GM19043 (cell line): Measurements from ENCODE around the gene PDX1.

ENCODE experiments used
- ATAC-seq: cut with Tn5 transposase; IDR thresholded peaks from one replicate; pipeline ENCODE4 v1.9.1; 2021; ENCODE audit warnings: low read depth; ENCODE audit not compliant: unreplicated experiment

PDX1 gene

DNA sequence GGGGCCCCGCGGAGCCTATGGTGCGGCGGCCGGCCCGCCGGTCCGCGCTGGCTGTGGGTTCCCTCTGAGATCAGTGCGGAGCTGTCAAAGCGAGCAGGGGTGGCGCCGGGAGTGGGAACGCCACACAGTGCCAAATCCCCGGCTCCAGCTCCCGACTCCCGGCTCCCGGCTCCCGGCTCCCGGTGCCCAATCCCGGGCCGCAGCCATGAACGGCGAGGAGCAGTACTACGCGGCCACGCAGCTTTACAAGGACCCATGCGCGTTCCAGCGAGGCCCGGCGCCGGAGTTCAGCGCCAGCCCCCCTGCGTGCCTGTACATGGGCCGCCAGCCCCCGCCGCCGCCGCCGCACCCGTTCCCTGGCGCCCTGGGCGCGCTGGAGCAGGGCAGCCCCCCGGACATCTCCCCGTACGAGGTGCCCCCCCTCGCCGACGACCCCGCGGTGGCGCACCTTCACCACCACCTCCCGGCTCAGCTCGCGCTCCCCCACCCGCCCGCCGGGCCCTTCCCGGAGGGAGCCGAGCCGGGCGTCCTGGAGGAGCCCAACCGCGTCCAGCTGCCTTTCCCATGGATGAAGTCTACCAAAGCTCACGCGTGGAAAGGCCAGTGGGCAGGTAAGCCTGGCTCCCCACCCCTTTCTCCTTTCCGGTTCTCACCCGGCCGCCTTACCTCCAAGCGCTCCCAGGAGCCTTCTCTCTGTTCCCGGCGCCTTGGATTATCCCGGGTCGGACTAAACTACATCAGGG, at the start of gene PDX1:
Gene PDX1 (plus strand): TSS at position 67 of the 743 bp plus-strand sequence. CDS start 139 bp downstream, at position 206.
- no peak for ATAC-seq

DNA sequence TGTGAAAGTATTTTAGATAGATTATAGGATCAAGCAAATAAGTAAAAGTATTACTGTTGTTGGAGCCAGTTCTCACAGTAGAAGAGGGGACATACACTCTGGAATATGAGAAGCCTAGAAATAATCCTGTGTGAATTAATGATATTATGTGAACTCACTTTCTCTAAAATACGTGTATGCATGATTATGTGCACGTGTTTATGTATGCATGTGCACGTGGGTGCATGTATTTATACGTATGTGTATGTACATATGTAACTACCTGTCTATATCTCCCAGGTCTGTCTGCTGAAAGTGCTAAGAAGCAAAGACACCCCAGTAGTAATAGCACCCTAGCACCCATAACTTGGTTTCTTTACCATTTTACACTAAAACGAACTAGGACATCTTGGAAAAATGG, 41.5 kb upstream of the PDX1 start:
- no peak for ATAC-seq

GRCh38 chr13:27889471-27889870, 30.3 kb upstream of the PDX1 start:
- ATAC-seq = no peak

DNA sequence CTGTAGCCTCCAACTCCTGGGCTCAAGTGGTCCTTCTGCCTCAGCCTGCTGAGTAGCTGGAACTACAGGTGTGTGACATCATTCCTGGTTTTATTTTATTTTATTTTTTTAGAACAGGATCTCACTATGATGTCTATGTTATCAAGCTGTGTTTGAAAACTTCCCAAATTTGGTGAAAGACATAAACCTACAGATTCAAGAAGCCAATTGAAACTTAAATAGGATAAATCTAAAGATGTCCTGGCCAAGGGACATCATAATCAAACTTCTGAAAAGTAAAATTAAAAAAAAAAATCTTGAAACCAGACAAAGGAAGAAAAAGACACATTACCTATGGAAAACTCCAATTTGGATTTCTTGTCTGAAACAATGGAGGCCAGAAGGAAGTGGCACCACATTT, 23.1 kb upstream of the PDX1 start:
- no peak for ATAC-seq

- no peak for ATAC-seq
Observed at GRCh38 chr13:27904719-27905118, 15.1 kb upstream of the PDX1 start.

GRCh38 chr13:27905650-27906049, 14.2 kb upstream of the PDX1 start:
- ATAC-seq = no peak

DNA sequence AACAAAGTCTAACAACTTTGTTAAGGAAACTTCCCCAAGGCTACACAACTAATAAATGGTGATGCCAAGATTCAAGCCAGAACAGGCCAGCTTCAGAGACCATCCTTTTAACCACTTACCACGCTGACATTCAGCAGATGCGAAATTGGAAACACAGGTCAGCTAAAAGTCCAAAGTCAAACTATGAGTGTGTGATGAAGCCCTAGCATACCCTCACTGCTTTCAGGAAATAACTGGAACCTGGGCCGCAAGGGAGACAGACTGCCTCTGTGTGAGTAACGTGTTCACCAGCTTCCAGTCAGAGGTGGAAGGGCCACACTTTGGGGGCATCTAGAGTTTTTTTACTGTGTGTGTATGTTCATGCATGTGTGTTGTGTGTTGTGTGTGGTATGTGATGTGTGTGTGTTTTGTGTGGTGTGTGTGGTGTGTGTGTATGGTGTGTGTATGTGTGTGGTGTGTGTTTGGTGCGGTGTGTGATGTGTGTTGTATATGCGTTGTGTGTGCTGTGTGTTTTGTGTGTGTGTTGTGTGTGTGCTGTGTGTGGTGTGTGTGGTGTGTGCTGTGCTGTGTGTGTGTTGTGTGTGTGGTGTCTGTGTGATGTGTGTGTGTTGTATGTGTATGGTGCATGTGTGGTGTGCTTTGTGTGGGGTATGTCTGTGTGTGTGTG, 12.5 kb upstream of the PDX1 start:
- ATAC-seq = no peak

DNA sequence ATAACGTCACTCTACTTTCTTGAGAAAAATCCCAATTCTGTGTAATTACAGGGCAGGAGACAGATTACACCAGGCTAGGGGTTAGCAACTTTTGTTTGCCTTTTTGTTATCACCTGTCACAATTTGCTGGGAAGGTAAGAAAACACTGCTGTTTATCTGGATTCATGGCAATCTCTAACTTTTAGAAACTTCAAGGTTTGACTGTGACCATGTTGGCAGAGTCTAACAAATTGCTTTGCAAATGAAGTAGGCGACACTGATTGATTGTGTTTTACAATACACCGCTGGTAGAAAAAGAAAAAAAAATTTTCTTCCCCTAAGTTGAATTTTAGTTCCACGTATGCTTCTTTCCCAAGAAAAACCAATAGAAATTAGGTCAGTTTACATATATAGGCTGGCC, 10.4 kb upstream of the PDX1 start:
- ATAC-seq = no peak

GRCh38 chr13:27911521-27911920, 8.3 kb upstream of the PDX1 start:
- no peak for ATAC-seq

- ATAC-seq = no peak
Observed at GRCh38 chr13:27913160-27913559, 6.6 kb upstream of the PDX1 start.

DNA sequence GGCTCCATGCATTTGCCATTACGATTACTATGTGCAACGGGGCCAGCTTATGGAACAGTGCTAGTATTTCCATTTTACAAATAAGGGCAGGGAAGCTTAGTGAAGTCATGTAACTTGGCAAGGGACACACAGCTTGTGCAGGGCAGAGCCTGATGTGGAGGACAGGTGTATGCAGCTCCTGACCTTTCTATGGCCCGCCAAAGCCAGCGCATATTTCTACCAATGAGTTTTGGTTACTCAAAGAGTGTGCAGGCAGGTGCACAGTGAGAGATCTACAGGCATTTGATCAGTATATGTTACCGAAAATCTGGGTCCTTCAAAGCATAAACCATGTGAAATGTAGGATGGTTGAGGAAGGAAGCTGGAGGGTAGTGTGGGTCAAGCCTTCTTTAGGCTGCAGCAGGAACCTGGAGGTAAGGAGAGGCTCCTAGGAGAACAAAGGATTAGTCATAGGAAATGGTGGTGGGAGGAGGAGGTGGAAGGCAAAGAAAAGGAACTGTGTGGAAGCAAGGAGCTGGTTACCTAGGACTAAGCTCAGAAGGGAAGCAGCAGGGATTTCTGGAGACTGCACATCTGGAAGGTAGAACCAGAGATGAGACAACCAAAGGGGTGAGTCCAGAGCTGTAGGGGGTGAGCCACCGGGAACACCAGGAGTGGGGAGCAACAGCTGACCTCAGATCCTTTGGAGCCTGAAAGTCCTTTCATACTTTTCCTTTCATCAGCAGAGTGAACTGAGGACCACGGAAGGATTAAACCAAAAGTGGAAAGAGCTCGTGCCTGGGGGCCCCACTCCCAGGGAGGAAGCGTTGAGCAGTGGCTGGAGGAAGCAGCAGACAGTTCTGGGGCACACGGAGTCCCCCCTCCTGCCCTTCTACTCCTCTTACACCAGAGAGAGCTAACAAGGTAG, 4.2 kb upstream of the PDX1 start:
- ATAC-seq = no peak

GRCh38 chr13:27917121-27917947, 2.5 kb upstream of the PDX1 start:
- no peak for ATAC-seq

DNA sequence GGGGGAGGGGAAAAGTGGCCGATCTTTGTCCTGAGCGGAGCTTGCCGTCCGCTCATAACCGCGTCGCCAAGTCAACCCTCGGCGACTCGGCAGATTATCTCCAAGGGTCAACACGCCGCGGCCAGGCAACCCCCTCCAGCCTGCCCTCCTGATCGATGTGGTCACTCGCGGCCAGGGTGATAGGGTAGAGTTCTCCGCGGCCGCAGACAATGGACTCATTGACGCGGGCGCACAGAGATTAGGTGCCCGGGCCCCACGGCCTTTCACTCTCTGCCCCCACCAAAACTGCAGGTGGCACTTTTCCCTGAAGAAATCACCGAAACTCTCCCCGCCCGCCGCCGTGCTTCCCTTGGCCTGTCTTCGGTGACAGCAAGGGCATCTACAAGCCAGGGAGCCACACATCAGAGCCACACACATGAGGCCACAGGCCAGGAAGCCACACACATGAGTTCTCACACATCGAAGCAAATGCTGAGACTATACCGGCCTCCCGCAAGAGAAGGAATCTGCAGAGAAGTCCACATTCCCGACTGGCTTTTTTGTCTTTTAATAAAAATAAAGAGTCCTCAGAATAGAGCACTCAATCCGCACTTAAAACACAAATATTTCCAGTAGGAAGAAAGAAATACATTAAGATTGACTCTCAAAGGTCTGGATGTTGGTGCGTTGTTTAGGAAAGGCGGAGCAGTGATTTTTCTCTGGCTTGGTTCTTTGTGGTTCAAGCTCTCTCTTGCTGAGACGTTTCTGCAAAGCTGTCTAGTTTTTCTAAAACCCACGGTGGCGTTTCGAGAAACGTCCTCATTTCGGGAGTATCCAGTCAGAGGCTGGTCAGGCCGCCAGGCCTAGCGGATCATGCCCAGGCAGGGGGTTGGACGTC, 1.5 kb upstream of the PDX1 start:
- ATAC-seq = no peak

GRCh38 chr13:27918918-27919658, 712 bp upstream of the PDX1 start:
- ATAC-seq = no peak

GRCh38 chr13:27919659-27919933, 204 bp upstream of the PDX1 start:
- ATAC-seq = no peak

DNA sequence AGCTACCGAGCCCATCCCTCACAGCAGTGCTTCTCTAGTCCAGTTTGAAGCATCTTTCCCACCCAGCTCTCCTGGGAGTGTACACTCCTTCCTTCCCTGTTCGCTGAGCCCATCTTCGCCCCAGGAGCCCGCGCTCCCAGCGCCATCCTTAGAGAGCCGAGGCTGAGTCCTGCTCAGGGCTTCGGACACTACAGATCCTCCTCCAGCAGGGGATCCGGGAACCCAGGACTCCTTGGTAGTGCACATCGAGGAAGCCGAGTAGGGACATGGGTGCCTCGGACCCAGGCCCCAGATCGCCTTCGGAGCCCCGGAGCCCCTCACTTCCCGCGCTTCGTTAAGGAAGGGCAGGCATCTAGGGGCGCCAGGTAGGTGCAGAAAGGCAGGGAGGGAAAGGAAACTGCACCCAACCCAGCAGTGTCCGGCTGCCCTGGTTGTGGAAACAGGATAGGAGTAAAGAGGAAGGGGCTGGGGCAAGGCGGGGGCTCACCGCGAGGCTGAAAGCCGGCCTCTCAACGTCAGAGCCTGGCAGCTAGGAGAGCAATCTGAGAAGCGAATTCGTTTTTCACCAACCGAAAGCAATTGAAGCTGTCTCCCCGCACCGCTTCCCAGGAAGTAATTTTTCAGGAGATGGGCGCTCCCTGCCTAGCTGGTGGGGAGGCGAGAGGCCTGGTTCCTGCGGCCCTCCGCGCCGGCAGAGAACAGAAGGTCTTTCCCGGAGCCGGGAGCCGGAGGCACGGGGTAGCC, 1.0 kb downstream of the PDX1 start:
- no peak for ATAC-seq

DNA sequence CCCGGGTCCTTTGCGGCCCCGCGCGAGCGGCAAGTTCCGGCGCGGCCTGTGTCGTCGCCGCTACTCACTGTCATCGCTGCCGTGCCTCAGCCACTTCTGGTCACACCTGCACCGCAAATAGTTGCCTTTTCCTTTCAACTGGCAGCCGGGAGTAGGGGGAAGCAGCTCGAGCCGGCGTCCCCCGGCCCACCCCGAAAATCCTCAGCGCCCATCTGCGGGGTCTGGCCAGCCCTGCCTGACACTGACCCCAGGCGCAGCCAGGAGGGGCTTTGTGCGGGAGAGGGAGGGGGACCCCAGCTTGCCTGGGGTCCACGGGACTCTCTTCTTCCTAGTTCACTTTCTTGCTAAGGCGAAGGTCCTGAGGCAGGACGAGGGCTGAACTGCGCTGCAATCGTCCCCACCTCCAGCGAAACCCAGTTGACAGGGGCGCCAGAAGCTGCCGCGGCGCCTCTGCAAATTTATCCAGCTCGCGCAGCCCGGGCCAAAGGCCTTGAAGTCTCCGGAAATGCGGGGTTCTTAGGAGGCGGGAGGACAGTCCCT, 1.7 kb downstream of the PDX1 start:
- ATAC-seq = no peak
